ENCODE measurements around the gene TRAPPC1.
"Not testable (repeated sequence)": the region's sequence is repeated elsewhere in the genome, so short reads cannot be mapped to it uniquely, and the experiment has no call there.

The TRAPPC1 gene

GRCh38 chr17:7931709-7932482, at the start of gene TRAPPC1, which contains the start of gene CNTROB:
Gene TRAPPC1 (minus strand): TSS chr17:7931946. CDS start chr17:7931829, 117 bp downstream.
Gene CNTROB (plus strand): TSS chr17:7932206. CDS start chr17:7933080, 874 bp downstream.
- DNase-seq (ENCODE audit: low read depth in 2 of 2) = peak; percentile 100

GRCh38 chr17:7977805-7978204, 46.1 kb upstream of the TRAPPC1 start:
- no peak for DNase-seq (ENCODE audit: low read depth in 2 of 2)

GRCh38 chr17:7977039-7977438, 45.3 kb upstream of the TRAPPC1 start:
- DNase-seq (ENCODE audit: low read depth in 2 of 2) = no peak

GRCh38 chr17:7974638-7975131, 42.9 kb upstream of the TRAPPC1 start:
- no peak for DNase-seq (ENCODE audit: low read depth in 2 of 2)

GRCh38 chr17:7972131-7972785, 40.5 kb upstream of the TRAPPC1 start:
- no peak for DNase-seq (ENCODE audit: low read depth in 2 of 2)

- no peak for DNase-seq (ENCODE audit: low read depth in 2 of 2)
Measured at GRCh38 chr17:7971651-7972050, 39.9 kb upstream of the TRAPPC1 start.

GRCh38 chr17:7969433-7969832, 37.7 kb upstream of the TRAPPC1 start:
- DNase-seq (ENCODE audit: low read depth in 2 of 2) = no peak

- DNase-seq (ENCODE audit: low read depth in 2 of 2) = no peak
Measured at GRCh38 chr17:7967751-7968150, 36.0 kb upstream of the TRAPPC1 start.

- no peak for DNase-seq (ENCODE audit: low read depth in 2 of 2)
Measured at GRCh38 chr17:7961421-7961820, 29.7 kb upstream of the TRAPPC1 start.

- DNase-seq (ENCODE audit: low read depth in 2 of 2) = no peak
Measured at GRCh38 chr17:7959503-7960253, 27.9 kb upstream of the TRAPPC1 start.

GRCh38 chr17:7956228-7956965, 24.7 kb upstream of the TRAPPC1 start:
- DNase-seq (ENCODE audit: low read depth in 2 of 2) = no peak

- DNase-seq (ENCODE audit: low read depth in 2 of 2) = no peak
Measured at GRCh38 chr17:7955414-7956227, 23.9 kb upstream of the TRAPPC1 start.

GRCh38 chr17:7953266-7953665, 21.5 kb upstream of the TRAPPC1 start:
- not testable (repeated sequence) for DNase-seq (ENCODE audit: low read depth in 2 of 2)

- DNase-seq (ENCODE audit: low read depth in 2 of 2) = peak in 1 of 2 donors; percentile 32
Measured at GRCh38 chr17:7951143-7951792, 19.5 kb upstream of the TRAPPC1 start.

GRCh38 chr17:7950578-7950977, 18.8 kb upstream of the TRAPPC1 start:
- no peak for DNase-seq (ENCODE audit: low read depth in 2 of 2)

- DNase-seq (ENCODE audit: low read depth in 2 of 2) = no peak
Measured at GRCh38 chr17:7947651-7948050, 15.9 kb upstream of the TRAPPC1 start.

- DNase-seq (ENCODE audit: low read depth in 2 of 2) = no peak
Measured at GRCh38 chr17:7946441-7946840, 14.7 kb upstream of the TRAPPC1 start.

GRCh38 chr17:7945651-7946050, 13.9 kb upstream of the TRAPPC1 start:
- no peak for DNase-seq (ENCODE audit: low read depth in 2 of 2)

- DNase-seq (ENCODE audit: low read depth in 2 of 2) = no peak
Measured at GRCh38 chr17:7944326-7944725, 12.6 kb upstream of the TRAPPC1 start.

GRCh38 chr17:7943291-7943690, 11.5 kb upstream of the TRAPPC1 start:
- DNase-seq (ENCODE audit: low read depth in 2 of 2) = no peak
